Spleen (tissue), 11 donors: ENCODE results near the gene ELMO3. TPM values are rescaled to one million over a fixed set of nuclear protein-coding genes. Genes with fewer than 3 reads are reported as not detected.

Experiments
- DNase-seq: peaks from one replicate; pipeline ENCODE4 v3.0.0-alpha.2; 2020
- H3K27ac ChIP-seq, 8 donors: fragments of 200-600 bp; sonication (generic) in 7 of 8; 1 replicate in 4 of 8; 2 replicates in 4 of 8; pipeline versions ENCODE4 v1.5.0 to v1.8.0; 2016 to 2021; ENCODE audit warnings: inconsistent platforms in 4 of 8, mild to moderate bottlenecking in 4 of 8, moderate library complexity in 1 of 8
- H3K27me3 ChIP-seq, 7 donors: fragments of 200-600 bp; sonication (generic) in 6 of 7; replicated peaks in 1 of 7; 1 replicate in 4 of 7; 2 replicates in 3 of 7; pipeline versions ENCODE4 v1.5.0 to v1.8.0; 2016 to 2021; ENCODE audit warnings: inconsistent platforms in 3 of 7, mild to moderate bottlenecking in 1 of 7
- H3K36me3 ChIP-seq, 6 donors: fragments of 200-600 bp; sonication (generic) in 5 of 6; 1 replicate in 4 of 6; 2 replicates in 2 of 6; pipeline versions ENCODE4 v1.5.0 to v1.8.0; 2016 to 2021; ENCODE audit warnings: inconsistent platforms in 2 of 6
- H3K4me1 ChIP-seq, 6 donors: fragments of 200-600 bp; sonication (generic) in 5 of 6; 1 replicate in 3 of 6; 2 replicates in 3 of 6; pipeline versions ENCODE4 v1.5.0 to v1.8.0; 2016 to 2021; ENCODE audit warnings: inconsistent platforms in 3 of 6
- H3K4me3 ChIP-seq, 8 donors: fragments of 200-600 bp; sonication (generic) in 7 of 8; 1 replicate in 4 of 8; 2 replicates in 4 of 8; pipeline versions ENCODE4 v1.5.0 to v1.8.0; 2016 to 2021; ENCODE audit warnings: inconsistent platforms in 4 of 8, mild to moderate bottlenecking in 4 of 8, moderate library complexity in 2 of 8
- H3K9me3 ChIP-seq, 8 donors: fragments of 200-600 bp; sonication (generic) in 7 of 8; 1 replicate in 4 of 8; 2 replicates in 4 of 8; pipeline versions ENCODE4 v1.5.0 to v1.8.0; 2016 to 2021; ENCODE audit warnings: inconsistent platforms in 4 of 8
- CTCF ChIP-seq, 11 experiments: fragments of 200-600 bp in 7 of 11; fragments of 450-650 bp in 4 of 11; sonication (generic) in 4 of 11; IDR thresholded peaks in 8 of 11; conservative IDR thresholded peaks in 3 of 11; 1 replicate in 7 of 11; 2 replicates in 4 of 11; pipeline versions ENCODE4 v1.4.0 to v1.8.0; 2016 to 2021; ENCODE audit warnings: antibody characterized with exemption in 11 of 11, inconsistent platforms in 4 of 11, mild to moderate bottlenecking in 1 of 11
- POLR2A ChIP-seq, 3 donors: fragments of 450-650 bp; IDR thresholded peaks; one replicate each; pipeline ENCODE4 v1.5.1; 2017; ENCODE audit warnings: antibody characterized with exemption in 3 of 3, mild to moderate bottlenecking in 1 of 3
- POLR2AphosphoS5 ChIP-seq, 3 donors: sonication (generic); formaldehyde crosslinking; IDR thresholded peaks; one replicate each; pipeline ENCODE4 v1.5.1; 2017; ENCODE audit warnings: antibody characterized with exemption in 3 of 3
- WGBS, 5 donors: extraction: QIAGEN DNeasy Blood & Tissue Kit in 3 of 5; methylation state at CpG; one replicate each; pipeline versions ENCODE4 v1.1.5 to v1.1.7; 2013 to 2018; 5-methylcytosine and 5-hydroxymethylcytosine counted together
- intact Hi-C: fragments of 100-400 bp; cut with DNase I; formaldehyde crosslinking; loops from one replicate; pipeline ENCODE4 v1.15.0; 2023; ENCODE audit warnings: low total_unique reads
- polyA plus RNA-seq, 3 donors: library from polyadenylated mRNA; stranded (reverse); fragments of 200-250 nt; gene quantifications; one replicate each; pipeline ENCODE4 v1.2.1, GENCODE V29; 2013
- total RNA-seq, 7 donors: library from RNA; depleted of rRNA in 3 of 7; stranded (reverse); fragments of >200 nt in 3 of 7; fragmentation: NEBNext Ultra II Directional in 4 of 7; extraction: Animal tissue kit (Norgen Biotek cat#: 25700) in 4 of 7; gene quantifications; one replicate each; pipeline versions ENCODE4 v1.1.0 to v1.2.1, GENCODE V29; 2016 to 2021
- donor health status: healthy with polysubstance abuse.
- donor health status: DM: no; HTN: no; CAD: no; lungs with moderate emphysema.
- donor health status: DM: no; HTN: no; CAD: no.
- donor health status: Bipolar disorder and iron deficiency.
- donor health status: healthy.
- donor health status: DM: no; HTN: no; CAD: no.
- donor health status: DM: yes; HTN: yes; CAD: no.

Gene ELMO3
- total and polyA plus RNA-seq, 10 donors = 2.8 to 8.7 (median 4.0) TPM

GRCh38 chr16:67209565-67209964 is 10.6 kb downstream of the ELMO3 start:
- 82 to 93% (median 86%) methylated on average over 8 of the region's 8 CpGs for WGBS, 5 donors
- Histone ChIP-seq H3K4me1 (peaks cover 0 to 15% (median 2%) of the 10 kb centered on the region in 6 donors), H3K36me3 (peaks cover 0 to 36% (median 0%) of the 10 kb centered on the region in 6 donors), H3K9me3 (no peaks in the 10 kb centered on the region), H3K27ac (no peak overlapping the region), H3K4me3 (no peak overlapping the region), H3K27me3 (no peaks in the 10 kb centered on the region)
- TF ChIP-seq CTCF (IDR thresholded peaks at IDR 0.05 in 8 of 11, conservative IDR thresholded peaks at IDR 0.05 in 3 of 11) (no peak), POLR2A (IDR thresholded peaks at IDR 0.05) (no peak), POLR2AphosphoS5 (IDR thresholded peaks at IDR 0.05) (no peak)
- intact Hi-C loops = no loop called here
- DNase-seq = no peak

GRCh38 chr16:67210069-67210937 is 11.4 kb downstream of the ELMO3 start:
- intact Hi-C loops = no loop called here
- no peak for DNase-seq
- no peak overlapping the region for H3K4me3 ChIP-seq
- peaks cover 0 to 12% (median 2%) of the 10 kb centered on the region in 6 donors for H3K4me1 ChIP-seq
- H3K36me3 ChIP-seq = peaks cover 0 to 34% (median 0%) of the 10 kb centered on the region in 6 donors
- TF ChIP-seq POLR2AphosphoS5 (IDR thresholded peaks at IDR 0.05) (peak in 1 of 3 donors; percentile 31), POLR2A (IDR thresholded peaks at IDR 0.05) (no peak)
- H3K27me3 ChIP-seq = no peaks in the 10 kb centered on the region
- no peak overlapping the region for H3K27ac ChIP-seq
- no peaks in the 10 kb centered on the region for H3K9me3 ChIP-seq
- WGBS, 5 donors = 87 to 93% (median 91%) methylated on average over 9 to 25 of the region's 25 CpGs

GRCh38 chr16:67211674-67212073 is 12.7 kb downstream of the ELMO3 start:
- Histone ChIP-seq H3K9me3 (no peaks in the 10 kb centered on the region), H3K27me3 (no peaks in the 10 kb centered on the region), H3K4me3 (no peak overlapping the region), H3K4me1 (peaks cover 0 to 25% (median 8%) of the 10 kb centered on the region in 6 donors), H3K36me3 (peaks cover 0 to 23% (median 0%) of the 10 kb centered on the region in 6 donors), H3K27ac (no peak overlapping the region)
- 84 to 93% (median 87%) methylated on average over 7 of the region's 7 CpGs for WGBS, 5 donors
- TF ChIP-seq POLR2AphosphoS5 (IDR thresholded peaks at IDR 0.05) (no peak), POLR2A (IDR thresholded peaks at IDR 0.05) (no peak), CTCF (IDR thresholded peaks at IDR 0.05 in 8 of 11, conservative IDR thresholded peaks at IDR 0.05 in 3 of 11) (no peak)
- intact Hi-C loops = no loop called here
- no peak for DNase-seq

- TF ChIP-seq CTCF (IDR thresholded peaks at IDR 0.05 in 8 of 11, conservative IDR thresholded peaks at IDR 0.05 in 3 of 11) (no peak), POLR2AphosphoS5 (IDR thresholded peaks at IDR 0.05) (no peak), POLR2A (IDR thresholded peaks at IDR 0.05) (no peak)
- Histone ChIP-seq H3K27ac (no peak overlapping the region), H3K36me3 (peaks cover 0 to 12% (median 0%) of the 10 kb centered on the region in 6 donors), H3K4me3 (no peak overlapping the region), H3K9me3 (no peaks in the 10 kb centered on the region), H3K4me1 (peaks cover 7 to 36% (median 18%) of the 10 kb centered on the region in 6 donors), H3K27me3 (no peaks in the 10 kb centered on the region)
- DNase-seq = no peak
- intact Hi-C loops = no loop called here
These were observed 13.8 kb downstream of the ELMO3 start for GRCh38 chr16:67212766-67213165.
